GM23338 (cell line): ENCODE data around the gene KRT15. TPM values are rescaled to one million over a fixed set of nuclear protein-coding genes. Genes with fewer than 3 reads are reported as not detected.

Experiments used
- ATAC-seq: fragments of 200-7000 bp; cut with Tn5 transposase; 3 replicates; pipeline ENCODE4 v1.9.1; 2020
- DNase-seq: peaks from one replicate; pipeline ENCODE4 v3.0.0-alpha.2; 2015; ENCODE audit warnings: low spot score
- H2AFZ ChIP-seq: fragments of 200-600 bp; sonication (generic); 2 replicates; pipeline ENCODE4 v1.8.0; 2016; ENCODE audit warnings: antibody characterized with exemption, mild to moderate bottlenecking, moderate library complexity
- H3F3A ChIP-seq: fragments of 200-600 bp; sonication (generic); replicated peaks from 2 replicates; pipeline ENCODE4 v1.8.0; 2017; ENCODE audit warnings: antibody characterized with exemption, mixed run types, low read depth
- H3K27ac ChIP-seq: fragments of 200-600 bp; sonication (generic); 2 replicates; pipeline ENCODE4 v1.6.1; 2016; ENCODE audit warnings: low read depth
- H3K27me3 ChIP-seq: fragments of 200-600 bp; sonication (generic); 2 replicates; pipeline ENCODE4 v1.8.0; 2016; ENCODE audit warnings: mild to moderate bottlenecking, mixed run types, moderate library complexity; ENCODE audit not compliant: insufficient read depth
- H3K36me3 ChIP-seq: fragments of 200-600 bp; sonication (generic); 2 replicates; pipeline ENCODE4 v1.8.0; 2016; ENCODE audit warnings: mild to moderate bottlenecking; ENCODE audit not compliant: insufficient read depth
- H3K4me1 ChIP-seq: fragments of 200-600 bp; sonication (generic); 2 replicates; pipeline ENCODE4 v1.8.0; 2016; ENCODE audit warnings: mild to moderate bottlenecking, moderate library complexity; ENCODE audit not compliant: insufficient read depth
- H3K4me2 ChIP-seq: fragments of 200-600 bp; sonication (generic); 2 replicates; pipeline ENCODE4 v1.7.1; 2017; ENCODE audit warnings: mixed run types
- H3K4me3 ChIP-seq: fragments of 200-600 bp; sonication (generic); 2 replicates; pipeline ENCODE4 v1.6.1; 2016; ENCODE audit warnings: mixed run types
- H3K79me2 ChIP-seq: fragments of 200-600 bp; sonication (generic); replicated peaks from 2 replicates; pipeline ENCODE4 v1.8.0; 2017; ENCODE audit warnings: mild to moderate bottlenecking; ENCODE audit not compliant: insufficient read depth
- H3K9me2 ChIP-seq: fragments of 200-600 bp; sonication (generic); 2 replicates; pipeline ENCODE4 v1.8.0; 2017; ENCODE audit not compliant: insufficient read depth
- H4K20me1 ChIP-seq: fragments of 200-600 bp; sonication (generic); replicated peaks from 2 replicates; pipeline ENCODE4 v1.8.0; 2017; ENCODE audit warnings: mild to moderate bottlenecking; ENCODE audit not compliant: insufficient read depth
- H3K27ac Mint-ChIP-seq: 2 replicates; pipeline ENCODE4 v1.8.0; 2020; ENCODE audit warnings: inconsistent platforms, mild to moderate bottlenecking, moderate library complexity, mixed read lengths
- H3K27me3 Mint-ChIP-seq: 3 replicates; pipeline ENCODE4 v1.8.0; 2022; ENCODE audit warnings: low read depth, mild to moderate bottlenecking, moderate library complexity, mixed read lengths, inconsistent platforms; ENCODE audit not compliant: insufficient read depth, poor library complexity
- H3K36me3 Mint-ChIP-seq: 3 replicates; pipeline ENCODE4 v1.8.0; 2021; ENCODE audit warnings: low read depth, mild to moderate bottlenecking, inconsistent platforms, moderate library complexity, mixed read lengths
- H3K4me1 Mint-ChIP-seq: 3 replicates; pipeline ENCODE4 v1.8.0; 2020; ENCODE audit warnings: mild to moderate bottlenecking, inconsistent platforms, mixed read lengths
- H3K4me3 Mint-ChIP-seq: 3 replicates; pipeline ENCODE4 v1.8.0; 2021; ENCODE audit warnings: moderate library complexity, mild to moderate bottlenecking, inconsistent platforms, mixed read lengths
- H3K9me3 Mint-ChIP-seq: 3 replicates; pipeline ENCODE4 v1.8.0; 2020; ENCODE audit warnings: moderate library complexity, mild to moderate bottlenecking, inconsistent platforms, mixed read lengths
- CREB1 ChIP-seq: fragments of 250-450 bp; sonication (Bioruptor Pico); IDR thresholded peaks from 2 replicates; pipeline ENCODE4 v1.5.0; 2020; ENCODE audit warnings: low read depth, mild to moderate bottlenecking, moderate library complexity
- EZH2 ChIP-seq: fragments of 200-600 bp; sonication (generic); IDR thresholded peaks from one replicate; pipeline ENCODE4 v1.8.0; 2017; ENCODE audit warnings: antibody characterized with exemption, mild to moderate bottlenecking, low read depth; ENCODE audit not compliant: unreplicated experiment
- EZH2phosphoT487 ChIP-seq: fragments of 200-600 bp; sonication (generic); IDR thresholded peaks from one replicate; pipeline ENCODE4 v1.8.1; 2018; ENCODE audit warnings: antibody characterized with exemption; ENCODE audit not compliant: unreplicated experiment
- JUNB ChIP-seq: IDR thresholded peaks from one replicate; pipeline ENCODE4 v1.6.1; 2016; ENCODE audit warnings: antibody characterized with exemption; ENCODE audit not compliant: unreplicated experiment
- POLR2AphosphoS5 ChIP-seq: IDR thresholded peaks from 2 replicates; pipeline ENCODE4 v1.6.1; 2016; ENCODE audit warnings: antibody characterized with exemption, low read depth
- STAT1 ChIP-seq: IDR thresholded peaks from one replicate; pipeline ENCODE4 v1.6.1; 2016; ENCODE audit warnings: antibody characterized with exemption; ENCODE audit not compliant: unreplicated experiment
- ZNF114 ChIP-seq: fragments of 250-450 bp; sonication (Bioruptor Pico); IDR thresholded peaks from 2 replicates; pipeline ENCODE4 v1.5.0; 2020; ENCODE audit warnings: mild to moderate bottlenecking, moderate library complexity
- polyA plus RNA-seq: library from polyadenylated mRNA; unstranded; fragments of >200 nt; fragmentation: Nextera tagmentation; extraction: Ambion mirVana; gene quantifications from 2 replicates; pipeline ENCODE4 v1.2.1, GENCODE V29; 2016
- total RNA-seq: library from RNA; depleted of rRNA; stranded (reverse); fragments of >200 nt; shearing (Covaris generic); gene quantifications from 2 replicates; pipeline ENCODE4 v1.2.3, GENCODE V29; 2014
- TF ChIP-seq, protein P1 (sequence below): fragments of 250-450 bp; sonication (Bioruptor Pico); IDR thresholded peaks from 2 replicates; pipeline ENCODE4 v1.5.0; 2020; ENCODE audit warnings: mild to moderate bottlenecking, moderate library complexity
- TF ChIP-seq, protein P2 (sequence below): IDR thresholded peaks from 2 replicates; pipeline ENCODE4 v1.6.1; 2016; ENCODE audit warnings: antibody characterized with exemption

KRT15 gene
- total and polyA plus RNA-seq, 2 experiments from 2014 or later = 0.03 TPM; not detected in 1

DNA sequence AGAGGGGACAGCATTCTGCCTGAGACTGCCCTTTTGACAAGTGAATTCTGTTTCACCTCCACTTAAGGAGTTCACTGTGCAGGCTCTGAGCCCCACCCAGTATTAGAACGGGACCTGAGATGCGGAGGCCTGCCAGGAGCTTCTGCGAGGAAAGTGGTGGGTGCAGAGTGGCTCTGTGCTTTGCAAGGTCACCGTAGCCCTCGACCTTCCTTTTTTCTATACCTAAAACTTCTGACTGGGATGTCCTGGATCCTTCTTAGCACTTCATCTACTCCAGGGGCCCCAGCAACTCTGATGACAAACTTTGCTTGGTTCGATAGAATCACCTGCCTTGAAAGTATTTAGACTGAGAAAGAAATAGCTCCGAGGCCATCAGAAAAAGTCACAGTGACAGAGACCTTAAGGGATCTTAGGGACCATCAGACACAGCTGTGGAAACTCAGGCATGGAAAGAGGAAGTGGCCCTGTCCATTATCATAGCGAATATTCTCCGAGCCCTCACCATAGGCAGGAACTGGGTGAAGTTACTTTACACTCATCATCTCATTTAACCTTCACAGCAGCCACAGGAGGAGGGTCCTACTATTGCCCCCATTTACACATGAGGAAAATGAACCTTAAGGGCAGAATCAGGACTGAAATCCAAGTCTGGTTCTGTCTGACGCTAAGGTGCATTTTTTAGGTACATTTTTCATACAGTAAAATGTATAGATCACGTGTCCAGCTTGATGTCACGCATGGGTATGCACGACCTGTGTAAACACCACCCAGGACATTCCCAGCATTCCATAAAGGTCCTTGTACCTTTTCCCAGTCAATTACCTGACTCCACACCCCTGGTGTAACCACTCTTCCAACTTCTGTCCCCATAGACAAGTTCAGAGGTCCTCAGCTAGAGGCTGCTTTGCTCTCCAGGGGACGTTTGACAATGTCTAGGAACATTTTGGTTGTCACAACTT is 12.6 kb downstream of the KRT15 start (continued):
- TF ChIP-seq, protein P1, sequence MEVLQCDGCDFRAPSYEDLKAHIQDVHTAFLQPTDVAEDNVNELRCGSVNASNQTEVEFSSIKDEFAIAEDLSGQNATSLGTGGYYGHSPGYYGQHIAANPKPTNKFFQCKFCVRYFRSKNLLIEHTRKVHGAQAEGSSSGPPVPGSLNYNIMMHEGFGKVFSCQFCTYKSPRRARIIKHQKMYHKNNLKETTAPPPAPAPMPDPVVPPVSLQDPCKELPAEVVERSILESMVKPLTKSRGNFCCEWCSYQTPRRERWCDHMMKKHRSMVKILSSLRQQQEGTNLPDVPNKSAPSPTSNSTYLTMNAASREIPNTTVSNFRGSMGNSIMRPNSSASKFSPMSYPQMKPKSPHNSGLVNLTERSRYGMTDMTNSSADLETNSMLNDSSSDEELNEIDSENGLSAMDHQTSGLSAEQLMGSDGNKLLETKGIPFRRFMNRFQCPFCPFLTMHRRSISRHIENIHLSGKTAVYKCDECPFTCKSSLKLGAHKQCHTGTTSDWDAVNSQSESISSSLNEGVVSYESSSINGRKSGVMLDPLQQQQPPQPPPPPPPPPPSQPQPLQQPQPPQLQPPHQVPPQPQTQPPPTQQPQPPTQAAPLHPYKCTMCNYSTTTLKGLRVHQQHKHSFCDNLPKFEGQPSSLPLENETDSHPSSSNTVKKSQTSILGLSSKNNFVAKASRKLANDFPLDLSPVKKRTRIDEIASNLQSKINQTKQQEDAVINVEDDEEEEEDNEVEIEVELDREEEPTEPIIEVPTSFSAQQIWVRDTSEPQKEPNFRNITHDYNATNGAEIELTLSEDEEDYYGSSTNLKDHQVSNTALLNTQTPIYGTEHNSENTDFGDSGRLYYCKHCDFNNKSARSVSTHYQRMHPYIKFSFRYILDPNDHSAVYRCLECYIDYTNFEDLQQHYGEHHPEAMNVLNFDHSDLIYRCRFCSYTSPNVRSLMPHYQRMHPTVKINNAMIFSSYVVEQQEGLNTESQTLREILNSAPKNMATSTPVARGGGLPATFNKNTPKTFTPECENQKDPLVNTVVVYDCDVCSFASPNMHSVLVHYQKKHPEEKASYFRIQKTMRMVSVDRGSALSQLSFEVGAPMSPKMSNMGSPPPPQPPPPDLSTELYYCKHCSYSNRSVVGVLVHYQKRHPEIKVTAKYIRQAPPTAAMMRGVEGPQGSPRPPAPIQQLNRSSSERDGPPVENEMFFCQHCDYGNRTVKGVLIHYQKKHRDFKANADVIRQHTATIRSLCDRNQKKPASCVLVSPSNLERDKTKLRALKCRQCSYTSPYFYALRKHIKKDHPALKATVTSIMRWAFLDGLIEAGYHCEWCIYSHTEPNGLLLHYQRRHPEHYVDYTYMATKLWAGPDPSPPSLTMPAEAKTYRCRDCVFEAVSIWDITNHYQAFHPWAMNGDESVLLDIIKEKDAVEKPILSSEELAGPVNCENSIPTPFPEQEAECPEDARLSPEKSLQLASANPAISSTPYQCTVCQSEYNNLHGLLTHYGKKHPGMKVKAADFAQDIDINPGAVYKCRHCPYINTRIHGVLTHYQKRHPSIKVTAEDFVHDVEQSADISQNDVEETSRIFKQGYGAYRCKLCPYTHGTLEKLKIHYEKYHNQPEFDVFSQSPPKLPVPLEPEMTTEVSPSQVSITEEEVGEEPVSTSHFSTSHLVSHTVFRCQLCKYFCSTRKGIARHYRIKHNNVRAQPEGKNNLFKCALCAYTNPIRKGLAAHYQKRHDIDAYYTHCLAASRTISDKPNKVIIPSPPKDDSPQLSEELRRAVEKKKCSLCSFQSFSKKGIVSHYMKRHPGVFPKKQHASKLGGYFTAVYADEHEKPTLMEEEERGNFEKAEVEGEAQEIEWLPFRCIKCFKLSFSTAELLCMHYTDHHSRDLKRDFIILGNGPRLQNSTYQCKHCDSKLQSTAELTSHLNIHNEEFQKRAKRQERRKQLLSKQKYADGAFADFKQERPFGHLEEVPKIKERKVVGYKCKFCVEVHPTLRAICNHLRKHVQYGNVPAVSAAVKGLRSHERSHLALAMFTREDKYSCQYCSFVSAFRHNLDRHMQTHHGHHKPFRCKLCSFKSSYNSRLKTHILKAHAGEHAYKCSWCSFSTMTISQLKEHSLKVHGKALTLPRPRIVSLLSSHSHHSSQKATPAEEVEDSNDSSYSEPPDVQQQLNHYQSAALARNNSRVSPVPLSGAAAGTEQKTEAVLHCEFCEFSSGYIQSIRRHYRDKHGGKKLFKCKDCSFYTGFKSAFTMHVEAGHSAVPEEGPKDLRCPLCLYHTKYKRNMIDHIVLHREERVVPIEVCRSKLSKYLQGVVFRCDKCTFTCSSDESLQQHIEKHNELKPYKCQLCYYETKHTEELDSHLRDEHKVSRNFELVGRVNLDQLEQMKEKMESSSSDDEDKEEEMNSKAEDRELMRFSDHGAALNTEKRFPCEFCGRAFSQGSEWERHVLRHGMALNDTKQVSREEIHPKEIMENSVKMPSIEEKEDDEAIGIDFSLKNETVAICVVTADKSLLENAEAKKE = no peak
- TF ChIP-seq EZH2 (no peak), EZH2phosphoT487 (no peak), ZNF114 (CRISPR knock-in tag) (no peak), STAT1 (no peak), POLR2AphosphoS5 (no peak)

DNA sequence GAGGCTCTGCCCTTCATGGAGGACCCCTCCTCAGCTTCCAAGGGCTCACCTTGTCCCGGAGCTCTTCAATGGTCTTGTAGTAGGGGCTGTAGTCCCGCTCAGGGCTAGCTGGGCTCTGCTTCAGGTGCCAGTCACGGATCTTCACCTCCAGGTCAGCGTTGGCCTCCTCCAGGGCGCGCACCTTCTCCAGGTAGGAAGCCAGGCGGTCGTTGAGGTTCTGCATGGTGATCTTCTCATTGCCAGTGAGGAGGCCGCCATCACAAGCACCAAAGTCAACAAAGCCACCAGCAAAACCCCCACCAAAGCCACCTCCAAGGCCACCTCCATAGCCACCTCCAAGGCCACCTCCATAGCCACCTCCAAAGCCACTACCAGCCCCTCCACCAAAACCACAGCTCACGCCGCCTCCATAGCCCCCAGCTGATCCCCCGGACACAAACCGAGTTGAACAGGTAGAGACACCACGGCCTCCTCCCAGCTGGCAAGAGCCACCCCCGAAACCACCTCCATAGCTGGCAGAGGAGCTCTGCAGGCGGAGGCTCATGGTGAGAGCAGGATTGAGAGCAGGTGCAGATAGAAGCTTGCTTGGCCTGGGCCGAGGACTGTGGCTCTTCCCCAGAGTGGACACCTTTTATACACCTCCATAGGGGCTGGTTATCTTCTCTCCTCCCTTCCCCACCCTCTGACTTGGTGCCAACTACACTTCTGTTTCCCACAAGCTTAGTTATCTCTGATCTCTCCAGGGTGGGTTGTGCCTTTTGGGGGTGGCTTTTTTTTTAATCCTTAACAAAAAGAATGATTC is 13.5 kb downstream of the KRT15 start, which contains the start of gene KRT13:
TSS of gene KRT13 (minus strand) at position 606 of the 802 bp plus-strand sequence. CDS start at position 544, 62 bp downstream.
- H3K27me3 ChIP-seq = no peaks in the 10 kb centered on the region
- H3F3A ChIP-seq = no peaks in the 10 kb centered on the region
- H3K4me1 ChIP-seq = peaks cover 8% of the 10 kb centered on the region
- no peak for DNase-seq
- H3K27me3 Mint-ChIP-seq = peaks cover 3% of the 10 kb centered on the region
- H3K36me3 Mint-ChIP-seq = no peaks in the 10 kb centered on the region; the same call in 2 of the 3 replicates
- no peaks in the 10 kb centered on the region for H4K20me1 ChIP-seq
- H3K79me2 ChIP-seq = no peaks in the 10 kb centered on the region
- H3K9me2 ChIP-seq = no peaks in the 10 kb centered on the region
- peaks cover 14% of the 10 kb centered on the region for H3K4me1 Mint-ChIP-seq
- H3K4me3 ChIP-seq = no peak within 1 kb of the TSS
- H3K27ac Mint-ChIP-seq = no peak within 1 kb of the TSS
- no peak within 1 kb of the TSS for H3K4me3 Mint-ChIP-seq
- no peaks in the 10 kb centered on the region for H3K36me3 ChIP-seq
- no peak within 1 kb of the TSS for H2AFZ ChIP-seq
- no peak within 1 kb of the TSS for H3K27ac ChIP-seq
- no peak for ATAC-seq
- no peak within 1 kb of the TSS for H3K4me2 ChIP-seq
- no peaks in the 10 kb centered on the region for H3K9me3 Mint-ChIP-seq
- TF ChIP-seq JUNB (no peak), EZH2 (no peak), EZH2phosphoT487 (no peak), CREB1 (CRISPR knock-in tag) (no peak)
- TF ChIP-seq, protein P2, sequence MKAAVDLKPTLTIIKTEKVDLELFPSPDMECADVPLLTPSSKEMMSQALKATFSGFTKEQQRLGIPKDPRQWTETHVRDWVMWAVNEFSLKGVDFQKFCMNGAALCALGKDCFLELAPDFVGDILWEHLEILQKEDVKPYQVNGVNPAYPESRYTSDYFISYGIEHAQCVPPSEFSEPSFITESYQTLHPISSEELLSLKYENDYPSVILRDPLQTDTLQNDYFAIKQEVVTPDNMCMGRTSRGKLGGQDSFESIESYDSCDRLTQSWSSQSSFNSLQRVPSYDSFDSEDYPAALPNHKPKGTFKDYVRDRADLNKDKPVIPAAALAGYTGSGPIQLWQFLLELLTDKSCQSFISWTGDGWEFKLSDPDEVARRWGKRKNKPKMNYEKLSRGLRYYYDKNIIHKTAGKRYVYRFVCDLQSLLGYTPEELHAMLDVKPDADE = no peak
